Gastrocnemius medialis (tissue), 4 donors: ENCODE results near the gene PI3. TPM values are rescaled to one million over a fixed set of nuclear protein-coding genes. Genes with fewer than 3 reads are reported as not detected.

Source experiments
- ATAC-seq, 2 donors: fragments of 150-250 bp; one replicate each; pipeline ENCODE4 v1.9.1; 2016
- DNase-seq, 2 donors: peaks; one replicate each; pipeline ENCODE4 v3.0.0-alpha.2; 2019
- H3K27ac ChIP-seq, 4 donors: fragments of 200-600 bp; sonication (generic); 1 replicate in 1 of 4; 2 replicates in 3 of 4; pipeline ENCODE4 v1.5.1; 2016 to 2018; ENCODE audit warnings: mild to moderate bottlenecking in 2 of 4, moderate library complexity in 1 of 4
- H3K27me3 ChIP-seq, 3 donors: fragments of 200-600 bp; sonication (generic) in 2 of 3; 1 replicate in 1 of 3; 2 replicates in 2 of 3; pipeline versions ENCODE4 v1.5.1 to v1.6.0; 2016 to 2019; ENCODE audit warnings: mild to moderate bottlenecking in 1 of 3, moderate library complexity in 1 of 3
- H3K36me3 ChIP-seq, 2 donors: fragments of 200-600 bp; sonication (generic) in 1 of 2; one replicate each; pipeline ENCODE4 v1.5.1; 2017 to 2018
- H3K4me1 ChIP-seq, 2 donors: fragments of 200-600 bp; sonication (generic) in 1 of 2; one replicate each; pipeline ENCODE4 v1.5.1; 2016 to 2017; ENCODE audit warnings: mild to moderate bottlenecking in 2 of 2
- H3K4me3 ChIP-seq, 4 donors: fragments of 200-600 bp; sonication (generic) in 3 of 4; 1 replicate in 1 of 4; 2 replicates in 3 of 4; pipeline ENCODE4 v1.5.1; 2016 to 2019; ENCODE audit warnings: mild to moderate bottlenecking in 2 of 4
- H3K9me3 ChIP-seq, 3 donors: fragments of 200-600 bp; sonication (generic) in 2 of 3; 1 replicate in 1 of 3; 2 replicates in 2 of 3; pipeline ENCODE4 v1.5.1; 2016 to 2019
- CTCF ChIP-seq, 5 experiments: fragments of 450-650 bp in 3 of 5; fragments of 200-600 bp in 2 of 5; sonication (generic) in 2 of 5; IDR thresholded peaks in 4 of 5; conservative IDR thresholded peaks in 1 of 5; 1 replicate in 4 of 5; 2 replicates in 1 of 5; pipeline ENCODE4 v1.5.1; 2016 to 2019; ENCODE audit warnings: antibody characterized with exemption in 5 of 5, mild to moderate bottlenecking in 3 of 5, moderate library complexity in 3 of 5
- POLR2A ChIP-seq, 2 donors: fragments of 450-650 bp; IDR thresholded peaks; one replicate each; pipeline ENCODE4 v1.6.1; 2017; ENCODE audit warnings: antibody characterized with exemption in 2 of 2, mild to moderate bottlenecking in 2 of 2, moderate library complexity in 2 of 2
- in situ Hi-C, 4 donors: fragments of 200-750 bp; cut with MboI; loops; one replicate each; pipeline versions ENCODE4 v1.15.0 to v1.8.0; 2017; ENCODE audit warnings: low sequenced_read_pairs in 4 of 4
- intact Hi-C: fragments of 100-400 bp; cut with DNase I; formaldehyde crosslinking; loops from one replicate; pipeline ENCODE4 v1.15.1; 2023; ENCODE audit warnings: low total_unique reads
- total RNA-seq, 4 donors: library from RNA; depleted of rRNA; stranded (reverse); fragments of >200 nt; gene quantifications; one replicate each; pipeline versions ENCODE4 v1.1.0 to v1.2.3, GENCODE V29; 2016

PI3 gene
- total RNA-seq, 4 donors from 2014 or later: 1.4 TPM; not detected in 3

GRCh38 chr20:45193331-45193730, 18.6 kb downstream of the PI3 start:
- no peak for DNase-seq
- no peaks in the 10 kb centered on the region for H3K4me1 ChIP-seq
- no peaks in the 10 kb centered on the region for H3K9me3 ChIP-seq
- intact Hi-C loops (no loop called here), in situ Hi-C loops (no loop called here)
- no peak overlapping the region for H3K4me3 ChIP-seq
- no peak for ATAC-seq
- H3K27me3 ChIP-seq: no peaks in the 10 kb centered on the region
- H3K36me3 ChIP-seq: no peaks in the 10 kb centered on the region
- TF ChIP-seq POLR2A (IDR thresholded peaks at IDR 0.05): no peak
- TF ChIP-seq CTCF (IDR thresholded peaks at IDR 0.05 in 4 of 5, conservative IDR thresholded peaks at IDR 0.05 in 1 of 5): no peak
- no peak overlapping the region for H3K27ac ChIP-seq

DNA sequence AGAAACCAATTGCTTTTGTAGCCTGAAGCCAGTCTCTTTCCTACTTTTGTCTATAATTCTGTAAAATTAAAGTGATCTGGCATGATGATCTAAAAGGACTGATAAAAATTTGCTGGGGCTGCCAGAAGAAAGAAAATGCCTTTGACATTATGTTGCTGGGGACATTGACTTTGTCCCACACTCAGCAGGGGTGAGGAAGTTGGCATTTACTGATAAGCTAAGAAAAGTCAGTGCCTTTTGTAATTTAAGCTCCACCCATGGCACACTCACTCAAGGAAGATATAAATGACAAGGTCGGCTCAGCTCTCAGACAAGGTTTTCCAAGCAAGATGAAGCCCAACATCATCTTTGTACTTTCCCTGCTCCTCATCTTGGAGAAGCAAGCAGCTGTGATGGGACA, 32.0 kb downstream of the PI3 start, which contains the start of gene SEMG1:
Gene SEMG1, plus strand, starts transcription at position 309 of the 400 bp plus-strand sequence. Its CDS starts 21 bp downstream, at position 330.
- intact Hi-C loops (no loop called here), in situ Hi-C loops (no loop called here)
- Histone ChIP-seq H3K4me3 (no peak within 1 kb of the TSS), H3K27ac (no peak within 1 kb of the TSS), H3K9me3 (no peaks in the 10 kb centered on the region), H3K4me1 (no peaks in the 10 kb centered on the region), H3K36me3 (no peaks in the 10 kb centered on the region), H3K27me3 (peaks cover 0 to 8% (median 0%) of the 10 kb centered on the region in 3 donors)
- TF ChIP-seq CTCF (IDR thresholded peaks at IDR 0.05 in 4 of 5, conservative IDR thresholded peaks at IDR 0.05 in 1 of 5) (no peak), POLR2A (IDR thresholded peaks at IDR 0.05) (no peak)
- ATAC-seq: no peak
- no peak for DNase-seq

GRCh38 chr20:45209924-45210323, 35.2 kb downstream of the PI3 start:
- Histone ChIP-seq H3K27ac (no peak overlapping the region), H3K9me3 (no peaks in the 10 kb centered on the region), H3K36me3 (no peaks in the 10 kb centered on the region), H3K4me1 (no peaks in the 10 kb centered on the region), H3K27me3 (peaks cover 0 to 4% (median 0%) of the 10 kb centered on the region in 3 donors), H3K4me3 (no peak overlapping the region)
- in situ Hi-C loops: no loop called here
- ATAC-seq: no peak
- DNase-seq: no peak
- intact Hi-C loops: no loop called here
- TF ChIP-seq CTCF (IDR thresholded peaks at IDR 0.05 in 4 of 5, conservative IDR thresholded peaks at IDR 0.05 in 1 of 5) (no peak), POLR2A (IDR thresholded peaks at IDR 0.05) (no peak)

GRCh38 chr20:45211569-45212474, 37.1 kb downstream of the PI3 start:
- intact Hi-C loops (no loop called here), in situ Hi-C loops (no loop called here)
- no peak overlapping the region for H3K4me3 ChIP-seq
- H3K4me1 ChIP-seq: no peaks in the 10 kb centered on the region
- DNase-seq (no peak), ATAC-seq (no peak)
- no peaks in the 10 kb centered on the region for H3K9me3 ChIP-seq
- no peak overlapping the region for H3K27ac ChIP-seq
- TF ChIP-seq CTCF (IDR thresholded peaks at IDR 0.05 in 4 of 5, conservative IDR thresholded peaks at IDR 0.05 in 1 of 5) (no peak), POLR2A (IDR thresholded peaks at IDR 0.05) (no peak)
- H3K27me3 ChIP-seq: no peaks in the 10 kb centered on the region
- H3K36me3 ChIP-seq: no peaks in the 10 kb centered on the region
